ENCODE results near the gene PABPC1L.

The PABPC1L gene

DNA sequence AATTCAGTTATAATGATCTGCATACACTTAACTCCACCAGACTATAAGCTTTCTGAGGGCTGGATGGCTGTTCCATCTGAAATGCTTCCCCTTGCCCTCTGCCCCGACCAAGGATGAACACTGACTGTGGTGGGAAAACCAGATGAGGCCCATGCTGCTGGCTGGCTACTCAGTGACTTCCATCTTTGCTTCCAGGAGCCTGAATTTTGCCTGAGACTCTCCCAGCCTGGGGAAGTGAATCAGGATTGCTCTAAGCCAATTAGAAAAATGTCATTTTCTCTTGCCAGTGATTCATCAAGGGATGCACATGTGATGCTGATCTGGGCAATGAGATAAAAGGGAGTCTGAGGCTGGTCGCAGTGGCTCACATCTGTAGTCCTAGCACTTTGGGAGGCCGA, 52.0 kb downstream of the PABPC1L start:
- Histone ChIP-seq H3K4me1 (ENCODE audit: control insufficient read depth, insufficient read depth, low read length, poor library complexity, severe bottlenecking) (peaks cover 10% of the 10 kb centered on the region), H3K36me3 (ENCODE audit: control insufficient read depth, insufficient read depth, low read length) (no peaks in the 10 kb centered on the region), H3K9me3 (ENCODE audit: control insufficient read depth, low read length) (no peaks in the 10 kb centered on the region), H3K27ac (ENCODE audit: insufficient read depth, low read length, poor library complexity, severe bottlenecking) (no peak overlapping the region), H3K4me3 (ENCODE audit: insufficient read depth, low read depth, low read length, poor library complexity, severe bottlenecking) (no peak overlapping the region), H3K27me3 (replicated peaks; ENCODE audit: control insufficient read depth, insufficient read depth, low read length, poor library complexity, severe bottlenecking) (no peaks in the 10 kb centered on the region)
- no peak for DNase-seq

DNA sequence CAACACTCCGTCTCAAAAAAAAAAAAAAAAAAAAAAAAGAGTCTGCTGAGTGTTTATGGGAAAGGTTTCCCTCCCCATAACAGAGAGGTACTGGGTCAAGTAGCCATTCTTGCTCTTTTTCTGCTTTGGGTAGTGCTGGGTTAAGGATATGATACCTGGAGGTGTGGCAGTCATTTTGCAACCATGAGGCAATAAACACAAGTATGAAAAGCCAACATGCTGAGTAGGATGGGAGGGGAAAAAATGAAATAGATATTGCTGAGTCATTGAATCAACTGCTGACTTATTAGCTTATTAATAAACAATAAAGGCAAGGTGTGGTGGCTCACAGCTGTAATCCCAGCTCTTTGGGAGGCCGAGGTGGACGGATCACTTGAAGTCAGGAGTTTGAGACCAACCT, 52.6 kb downstream of the PABPC1L start:
- Histone ChIP-seq H3K9me3 (ENCODE audit: control insufficient read depth, low read length) (no peaks in the 10 kb centered on the region), H3K4me1 (ENCODE audit: control insufficient read depth, insufficient read depth, low read length, poor library complexity, severe bottlenecking) (peaks cover 10% of the 10 kb centered on the region), H3K27me3 (replicated peaks; ENCODE audit: control insufficient read depth, insufficient read depth, low read length, poor library complexity, severe bottlenecking) (no peaks in the 10 kb centered on the region), H3K4me3 (ENCODE audit: insufficient read depth, low read depth, low read length, poor library complexity, severe bottlenecking) (no peak overlapping the region), H3K27ac (ENCODE audit: insufficient read depth, low read length, poor library complexity, severe bottlenecking) (no peak overlapping the region), H3K36me3 (ENCODE audit: control insufficient read depth, insufficient read depth, low read length) (no peaks in the 10 kb centered on the region)
- DNase-seq = no peak

GRCh38 chr20:44963325-44964215, 53.7 kb downstream of the PABPC1L start:
- Histone ChIP-seq H3K9me3 (ENCODE audit: control insufficient read depth, low read length) (no peaks in the 10 kb centered on the region), H3K36me3 (ENCODE audit: control insufficient read depth, insufficient read depth, low read length) (no peaks in the 10 kb centered on the region), H3K27ac (ENCODE audit: insufficient read depth, low read length, poor library complexity, severe bottlenecking) (no peak overlapping the region), H3K4me1 (ENCODE audit: control insufficient read depth, insufficient read depth, low read length, poor library complexity, severe bottlenecking) (peaks cover 10% of the 10 kb centered on the region), H3K27me3 (replicated peaks; ENCODE audit: control insufficient read depth, insufficient read depth, low read length, poor library complexity, severe bottlenecking) (no peaks in the 10 kb centered on the region), H3K4me3 (ENCODE audit: insufficient read depth, low read depth, low read length, poor library complexity, severe bottlenecking) (no peak overlapping the region)
- DNase-seq = no peak

GRCh38 chr20:44965651-44966029, 55.8 kb downstream of the PABPC1L start:
- no peaks in the 10 kb centered on the region for H3K27me3 ChIP-seq (replicated peaks; ENCODE audit: control insufficient read depth, insufficient read depth, low read length, poor library complexity, severe bottlenecking)
- H3K9me3 ChIP-seq (ENCODE audit: control insufficient read depth, low read length) = no peaks in the 10 kb centered on the region
- peak overlapping the region; percentile 91 for H3K27ac ChIP-seq (ENCODE audit: insufficient read depth, low read length, poor library complexity, severe bottlenecking)
- DNase-seq = no peak
- H3K4me1 ChIP-seq (ENCODE audit: control insufficient read depth, insufficient read depth, low read length, poor library complexity, severe bottlenecking) = peaks cover 1% of the 10 kb centered on the region
- peak overlapping the region; percentile 94 for H3K4me3 ChIP-seq (ENCODE audit: insufficient read depth, low read depth, low read length, poor library complexity, severe bottlenecking)
- no peaks in the 10 kb centered on the region for H3K36me3 ChIP-seq (ENCODE audit: control insufficient read depth, insufficient read depth, low read length)

DNA sequence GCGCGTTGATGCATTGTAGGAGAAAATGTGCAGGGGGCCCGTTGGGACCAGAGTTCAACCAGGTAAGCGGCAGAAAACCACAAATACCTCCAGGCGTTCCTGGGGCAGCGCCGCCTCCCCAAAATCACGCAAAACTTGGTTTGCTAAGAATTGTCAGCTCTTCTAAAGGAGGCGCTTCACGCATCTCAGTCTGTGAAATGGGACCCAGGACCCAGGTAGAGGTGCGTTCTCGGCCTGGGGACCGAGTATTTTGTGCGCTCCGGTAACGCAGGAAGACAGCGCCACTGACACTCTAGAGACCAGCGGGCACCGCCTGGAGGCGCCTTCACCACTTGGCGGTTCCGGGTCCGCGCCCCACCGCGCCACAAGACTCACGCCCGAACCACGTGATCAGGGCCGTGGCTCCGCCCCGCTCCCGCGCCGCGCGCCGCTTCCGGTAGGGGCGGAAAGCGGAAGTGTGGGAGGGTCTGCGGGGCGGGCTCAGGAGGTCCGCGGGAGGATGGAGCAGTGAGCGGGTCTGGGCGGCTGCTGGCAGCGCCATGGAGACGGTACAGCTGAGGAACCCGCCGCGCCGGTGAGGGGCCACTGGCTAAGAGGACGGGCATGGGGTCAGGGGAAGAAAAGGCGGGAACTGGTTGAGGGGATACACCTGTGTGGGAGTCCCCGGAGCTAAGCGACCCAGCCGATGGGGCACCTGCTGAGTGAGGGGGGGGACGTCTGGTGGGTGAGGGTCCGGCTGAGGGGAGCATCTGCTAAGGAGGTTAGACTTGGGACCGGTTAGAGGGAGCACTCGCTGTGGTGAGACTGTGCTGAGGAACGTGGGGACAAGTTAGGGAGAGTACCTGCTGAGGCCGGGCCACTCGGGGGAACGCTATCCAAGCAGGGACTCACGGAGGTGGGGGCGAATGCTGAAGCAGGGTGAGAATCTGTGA, 56.4 kb downstream of the PABPC1L start, which contains the start of gene STK4:
STK4 (plus strand) TSS at position 483 of the 932 bp plus-strand sequence; CDS start at position 540, 57 bp downstream.
- Histone ChIP-seq H3K4me3 (ENCODE audit: insufficient read depth, low read depth, low read length, poor library complexity, severe bottlenecking) (peak within 1 kb of the TSS; percentile 94), H3K27me3 (replicated peaks; ENCODE audit: control insufficient read depth, insufficient read depth, low read length, poor library complexity, severe bottlenecking) (no peaks in the 10 kb centered on the region), H3K4me1 (ENCODE audit: control insufficient read depth, insufficient read depth, low read length, poor library complexity, severe bottlenecking) (no peaks in the 10 kb centered on the region), H3K9me3 (ENCODE audit: control insufficient read depth, low read length) (no peaks in the 10 kb centered on the region), H3K36me3 (ENCODE audit: control insufficient read depth, insufficient read depth, low read length) (no peaks in the 10 kb centered on the region), H3K27ac (ENCODE audit: insufficient read depth, low read length, poor library complexity, severe bottlenecking) (peak within 1 kb of the TSS; percentile 91)
- peak; percentile 91 to 93 (median 93) for DNase-seq

DNA sequence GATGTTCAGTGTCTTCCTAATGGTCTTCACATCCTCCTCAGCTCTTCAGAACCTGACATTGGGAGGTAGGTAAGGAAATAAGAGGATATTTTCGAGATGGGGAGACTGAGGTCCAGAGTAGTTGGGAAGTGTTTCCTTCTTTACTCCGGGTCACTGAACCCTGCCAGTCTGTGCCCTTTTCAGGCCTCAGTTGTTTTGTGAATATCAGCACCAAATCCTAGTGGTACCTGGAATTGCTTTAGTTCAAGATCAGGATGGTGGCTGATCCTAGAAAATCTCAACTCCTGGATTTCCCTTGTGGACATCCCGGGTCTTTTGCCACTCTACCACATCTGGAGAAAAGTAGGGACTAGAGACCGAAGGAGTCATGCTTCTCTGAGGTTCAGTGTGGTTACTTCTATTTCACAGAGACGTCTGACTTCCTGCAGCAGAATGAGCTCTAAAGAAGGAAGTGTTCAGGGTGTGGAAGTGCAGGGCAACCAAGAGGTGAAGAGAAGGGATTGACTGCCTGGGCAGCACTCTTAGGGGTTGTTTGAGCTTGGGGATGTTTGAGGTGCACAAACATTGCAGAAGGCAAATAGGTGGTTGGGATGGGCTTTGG, 57.4 kb downstream of the PABPC1L start:
- Histone ChIP-seq H3K4me1 (ENCODE audit: control insufficient read depth, insufficient read depth, low read length, poor library complexity, severe bottlenecking) (peaks cover 4% of the 10 kb centered on the region), H3K27me3 (replicated peaks; ENCODE audit: control insufficient read depth, insufficient read depth, low read length, poor library complexity, severe bottlenecking) (no peaks in the 10 kb centered on the region), H3K36me3 (ENCODE audit: control insufficient read depth, insufficient read depth, low read length) (no peaks in the 10 kb centered on the region), H3K9me3 (ENCODE audit: control insufficient read depth, low read length) (no peaks in the 10 kb centered on the region), H3K27ac (ENCODE audit: insufficient read depth, low read length, poor library complexity, severe bottlenecking) (peak overlapping the region; percentile 91), H3K4me3 (ENCODE audit: insufficient read depth, low read depth, low read length, poor library complexity, severe bottlenecking) (peak overlapping the region; percentile 94)
- DNase-seq = peak in 2 of 3 donors; percentile 24 to 27

- H3K4me3 ChIP-seq (ENCODE audit: insufficient read depth, low read depth, low read length, poor library complexity, severe bottlenecking) = peak overlapping the region; percentile 94
- peaks cover 18% of the 10 kb centered on the region for H3K36me3 ChIP-seq (ENCODE audit: control insufficient read depth, insufficient read depth, low read length)
- no peak for DNase-seq
These were observed 59.5 kb downstream of the PABPC1L start for GRCh38 chr20:44969300-44969894.

GRCh38 chr20:44970243-44970757, 60.4 kb downstream of the PABPC1L start:
- Histone ChIP-seq H3K4me1 (ENCODE audit: control insufficient read depth, insufficient read depth, low read length, poor library complexity, severe bottlenecking) (peaks cover 17% of the 10 kb centered on the region), H3K4me3 (ENCODE audit: insufficient read depth, low read depth, low read length, poor library complexity, severe bottlenecking) (peak overlapping the region; percentile 94)
- DNase-seq = no peak

More at GRCh38 chr20:44969300-44969894, 59.5 kb downstream of the PABPC1L start:
- peak overlapping the region; percentile 91 for H3K27ac ChIP-seq (ENCODE audit: insufficient read depth, low read length, poor library complexity, severe bottlenecking)
- no peaks in the 10 kb centered on the region for H3K27me3 ChIP-seq (replicated peaks; ENCODE audit: control insufficient read depth, insufficient read depth, low read length, poor library complexity, severe bottlenecking)
- H3K4me1 ChIP-seq (ENCODE audit: control insufficient read depth, insufficient read depth, low read length, poor library complexity, severe bottlenecking) = peaks cover 17% of the 10 kb centered on the region
- no peaks in the 10 kb centered on the region for H3K9me3 ChIP-seq (ENCODE audit: control insufficient read depth, low read length)

GRCh38 chr20:44973053-44973452, 63.2 kb downstream of the PABPC1L start:
- Histone ChIP-seq H3K4me1 (ENCODE audit: control insufficient read depth, insufficient read depth, low read length, poor library complexity, severe bottlenecking) (peaks cover 31% of the 10 kb centered on the region), H3K9me3 (ENCODE audit: control insufficient read depth, low read length) (no peaks in the 10 kb centered on the region), H3K4me3 (ENCODE audit: insufficient read depth, low read depth, low read length, poor library complexity, severe bottlenecking) (no peak overlapping the region), H3K36me3 (ENCODE audit: control insufficient read depth, insufficient read depth, low read length) (peaks cover 41% of the 10 kb centered on the region), H3K27ac (ENCODE audit: insufficient read depth, low read length, poor library complexity, severe bottlenecking) (no peak overlapping the region), H3K27me3 (replicated peaks; ENCODE audit: control insufficient read depth, insufficient read depth, low read length, poor library complexity, severe bottlenecking) (no peaks in the 10 kb centered on the region)
- no peak for DNase-seq

More at GRCh38 chr20:44970243-44970757, 60.4 kb downstream of the PABPC1L start:
- H3K27ac ChIP-seq (ENCODE audit: insufficient read depth, low read length, poor library complexity, severe bottlenecking) = peak overlapping the region; percentile 91
- H3K9me3 ChIP-seq (ENCODE audit: control insufficient read depth, low read length) = no peaks in the 10 kb centered on the region
- no peaks in the 10 kb centered on the region for H3K27me3 ChIP-seq (replicated peaks; ENCODE audit: control insufficient read depth, insufficient read depth, low read length, poor library complexity, severe bottlenecking)
- peaks cover 27% of the 10 kb centered on the region for H3K36me3 ChIP-seq (ENCODE audit: control insufficient read depth, insufficient read depth, low read length)

All from effector memory CD4-positive, alpha-beta T cell (primary cell).